Measurements from ENCODE around the gene NEK5.

NEK5 gene

GRCh38 chr13:52009946-52010345, 118.9 kb downstream of the NEK5 start:
- DNase-seq = no peak

GRCh38 chr13:52006523-52007245, 122.2 kb downstream of the NEK5 start:
- no peak for DNase-seq

GRCh38 chr13:52005841-52006522, 122.9 kb downstream of the NEK5 start:
- DNase-seq = no peak

- DNase-seq = no peak
These were observed 124.2 kb downstream of the NEK5 start for GRCh38 chr13:52004511-52005170.

GRCh38 chr13:52003541-52003940, 125.3 kb downstream of the NEK5 start:
- DNase-seq = no peak

GRCh38 chr13:52002361-52002760, 126.5 kb downstream of the NEK5 start:
- DNase-seq = no peak

GRCh38 chr13:52001120-52001731, 127.6 kb downstream of the NEK5 start:
- DNase-seq = no peak

- DNase-seq = no peak
These were observed 129.0 kb downstream of the NEK5 start for GRCh38 chr13:51999921-52000320.

- no peak for DNase-seq
These were observed 129.4 kb downstream of the NEK5 start for GRCh38 chr13:51999510-51999911.

GRCh38 chr13:51998723-51999509, 130.0 kb downstream of the NEK5 start:
- no peak for DNase-seq

GRCh38 chr13:51997641-51998330, 131.1 kb downstream of the NEK5 start:
- DNase-seq = no peak

- no peak for DNase-seq
These were observed 131.7 kb downstream of the NEK5 start for GRCh38 chr13:51997186-51997585.

- DNase-seq = no peak
These were observed 132.2 kb downstream of the NEK5 start for GRCh38 chr13:51996641-51997040.

- no peak for DNase-seq
These were observed 133.0 kb downstream of the NEK5 start for GRCh38 chr13:51995677-51996551.

- no peak for DNase-seq
These were observed 135.2 kb downstream of the NEK5 start for GRCh38 chr13:51993713-51994112.

- no peak for DNase-seq
These were observed 139.8 kb downstream of the NEK5 start for GRCh38 chr13:51988988-51989618.

All from activated naive CD4-positive, alpha-beta T cell (primary cell).